Stimulated activated naive CD8-positive, alpha-beta T cell treated with anti-CD3 and anti-CD28 coated beads, Interleukin-15, Interleukin-2, amounts not matched to agents 100 U/mL and 50 U/mL, for 24 hours (primary cell): ENCODE measurements around the gene RIN3.
"Not testable (repeated sequence)": the region's sequence is repeated elsewhere in the genome, so short reads cannot be mapped to it uniquely, and the experiment has no call there.

ENCODE experiments used
- ATAC-seq: fragments of 150-1000 bp; cut with Tn5 transposase; one replicate; pipeline ENCODE4 v1.10.0; 2021
- DNase-seq: peaks from one replicate; pipeline ENCODE4 v3.0.0; 2021

The RIN3 gene

DNA sequence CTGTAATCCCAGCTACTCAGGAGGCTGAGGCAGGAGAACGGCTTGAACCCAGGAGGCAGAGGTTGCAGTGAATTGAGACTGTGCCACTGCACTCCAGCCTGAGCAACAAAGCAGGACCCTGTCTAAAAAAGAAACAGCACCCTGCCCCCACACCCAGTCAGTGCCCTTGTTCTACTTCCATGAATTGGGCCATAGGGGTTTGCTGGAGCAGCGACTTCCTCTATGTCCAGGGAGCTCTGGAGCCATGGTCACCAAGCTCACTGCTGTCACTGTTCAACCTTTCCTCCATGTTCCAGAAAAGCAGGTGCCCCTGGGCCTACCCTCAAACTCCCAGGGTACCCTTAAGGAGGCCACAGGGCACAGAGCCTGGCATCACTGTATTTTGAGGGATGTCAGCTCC, 116.8 kb downstream of the RIN3 start:
- no peak for DNase-seq
- peak; percentile 14 for ATAC-seq

DNA sequence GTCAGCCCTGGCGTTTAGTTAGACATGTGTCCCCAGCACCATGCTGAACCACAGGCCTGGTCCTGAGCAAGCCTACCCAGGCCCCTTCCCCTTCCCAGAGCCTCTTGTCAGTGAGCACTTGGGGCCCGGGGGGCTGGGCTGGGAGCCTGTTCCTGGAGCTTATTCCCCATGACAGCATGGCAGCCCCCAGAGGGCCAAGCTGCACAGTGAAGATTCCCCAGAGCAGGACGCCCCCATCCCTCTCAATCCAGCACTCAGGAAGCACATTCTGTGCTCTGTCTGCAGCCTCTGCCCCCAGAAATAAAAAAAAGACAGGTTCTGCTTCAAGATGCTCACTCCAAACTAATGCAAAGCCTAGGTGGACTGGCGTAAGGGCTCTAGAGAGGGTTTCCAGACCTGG, 117.5 kb downstream of the RIN3 start:
- DNase-seq (no peak), ATAC-seq (no peak)

- DNase-seq: no peak
Measured at GRCh38 chr14:92632546-92633273, 119.1 kb downstream of the RIN3 start.

DNA sequence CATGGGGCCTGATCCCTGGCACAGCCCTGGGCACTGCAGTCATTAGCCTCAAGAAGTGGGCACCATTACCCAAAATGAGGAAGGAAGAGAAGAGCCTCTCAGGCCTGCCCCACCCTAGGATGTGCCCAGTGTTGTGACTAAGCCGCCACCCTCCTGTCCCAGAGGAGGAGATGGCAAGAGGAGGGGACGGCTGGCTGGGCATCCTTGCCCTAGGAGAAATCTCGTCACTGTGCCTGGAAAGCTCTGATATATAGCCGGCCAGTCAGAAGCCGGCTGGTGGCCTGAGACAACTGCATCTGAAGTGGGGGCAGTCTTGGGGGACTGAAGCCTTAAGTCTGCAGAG, 119.7 kb downstream of the RIN3 start:
- DNase-seq (no peak), ATAC-seq (peak; percentile 14)

More at GRCh38 chr14:92632546-92633273, 119.1 kb downstream of the RIN3 start:
- ATAC-seq: peak; percentile 23

DNA sequence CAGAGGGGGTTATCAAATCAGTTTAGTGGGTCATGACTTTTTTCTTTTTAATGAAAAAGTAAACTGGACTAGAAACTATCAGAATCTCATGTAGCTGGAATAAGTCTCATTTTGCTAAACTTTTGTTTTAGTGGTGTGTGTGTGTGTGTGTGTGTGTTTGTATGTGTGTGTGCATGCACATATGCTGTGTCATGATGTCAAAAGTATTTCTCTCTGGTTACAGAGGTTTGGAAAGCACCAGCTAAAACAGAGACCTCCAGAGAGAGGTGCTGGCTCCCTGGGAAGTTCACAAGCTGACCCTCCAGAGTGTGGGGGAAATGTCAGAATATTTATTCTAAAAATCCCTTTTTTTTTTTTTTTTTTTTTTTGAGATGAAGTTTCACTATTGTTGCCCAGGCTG, 120.1 kb downstream of the RIN3 start:
- no peak for DNase-seq
- no peak for ATAC-seq

DNA sequence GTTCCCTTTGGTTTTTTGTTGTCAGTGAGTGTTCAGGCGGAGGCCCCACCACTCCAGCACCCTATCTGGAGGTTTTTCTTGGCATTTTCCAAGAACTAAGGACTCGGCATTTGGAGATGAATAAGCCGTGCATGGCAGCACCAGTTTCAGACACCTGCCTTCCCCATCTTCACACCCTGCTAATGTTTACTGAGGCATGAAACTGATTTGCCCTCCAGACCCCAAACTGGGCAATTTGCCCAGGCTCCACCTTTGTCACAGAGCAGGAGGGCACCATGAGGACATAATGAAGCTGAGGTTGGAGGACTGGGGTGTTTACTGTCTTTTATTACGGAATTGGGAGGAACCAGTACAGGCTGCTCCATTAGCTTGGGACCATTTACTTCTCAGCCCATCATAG, 121.5 kb downstream of the RIN3 start:
- ATAC-seq (no peak), DNase-seq (no peak)

DNA sequence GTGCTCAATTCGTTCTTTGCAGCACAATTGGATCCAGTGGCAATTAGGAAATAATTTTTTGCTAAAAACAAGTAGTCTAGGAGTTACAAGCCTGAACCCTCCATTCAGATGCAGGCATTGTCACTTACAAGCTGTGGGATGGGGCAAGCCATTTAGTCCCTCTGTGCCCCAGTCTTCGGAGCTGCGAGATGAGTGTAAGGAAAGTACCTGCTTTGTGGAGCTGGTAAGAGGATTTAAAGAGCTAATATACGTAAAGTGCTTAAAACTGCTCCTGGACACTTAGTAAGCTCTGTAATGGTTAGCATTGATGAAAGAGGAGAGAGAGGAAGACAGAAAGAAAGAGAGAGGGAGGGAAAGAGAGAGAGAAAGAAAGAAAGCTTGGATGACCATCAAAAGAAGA, 122.3 kb downstream of the RIN3 start:
- ATAC-seq: no peak

DNA sequence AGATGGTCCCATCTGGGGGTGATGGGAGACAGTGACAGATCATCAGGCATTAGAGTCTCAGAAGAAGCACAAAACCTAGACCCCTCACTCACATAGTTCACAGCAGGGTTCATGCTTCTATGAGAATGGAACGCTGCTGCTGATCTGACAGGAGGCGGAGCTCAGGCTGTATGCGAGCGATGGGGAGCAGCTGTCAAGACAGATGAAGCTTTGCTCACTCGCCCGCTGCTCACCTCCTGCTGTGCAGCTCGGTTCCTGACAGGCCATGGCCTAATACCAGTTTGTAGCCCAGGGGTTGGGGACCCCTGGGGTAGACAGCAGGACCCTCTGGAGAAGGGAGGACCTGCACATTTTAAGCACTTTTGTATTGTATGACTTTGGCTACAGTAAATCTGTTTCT, 123.6 kb downstream of the RIN3 start:
- DNase-seq (no peak), ATAC-seq (no peak)

More for the DNA sequence above, 122.3 kb downstream of the RIN3 start:
- DNase-seq: no peak

GRCh38 chr14:92637864-92638263, 124.3 kb downstream of the RIN3 start:
- ATAC-seq (no peak), DNase-seq (no peak)

DNA sequence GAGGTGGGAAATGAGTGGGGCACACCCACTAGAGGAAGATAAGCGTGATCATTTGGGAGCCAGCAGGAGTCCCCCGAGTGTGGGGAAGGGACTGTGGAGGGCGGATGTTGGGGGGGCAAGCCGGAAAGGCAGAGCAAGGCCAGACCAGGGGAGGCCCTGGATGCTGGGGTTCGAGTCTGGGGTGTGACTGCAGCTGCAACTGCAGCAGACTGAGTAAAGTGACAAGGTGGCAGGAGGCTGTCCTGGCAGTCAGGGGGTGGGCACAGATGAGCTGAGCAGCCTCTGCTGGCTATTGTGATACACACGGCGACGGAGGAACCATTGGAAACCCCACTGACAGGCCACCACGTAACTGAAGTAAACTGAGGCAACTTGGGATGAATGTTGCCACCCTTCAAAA, 124.7 kb downstream of the RIN3 start:
- ATAC-seq: no peak
- DNase-seq: no peak

DNA sequence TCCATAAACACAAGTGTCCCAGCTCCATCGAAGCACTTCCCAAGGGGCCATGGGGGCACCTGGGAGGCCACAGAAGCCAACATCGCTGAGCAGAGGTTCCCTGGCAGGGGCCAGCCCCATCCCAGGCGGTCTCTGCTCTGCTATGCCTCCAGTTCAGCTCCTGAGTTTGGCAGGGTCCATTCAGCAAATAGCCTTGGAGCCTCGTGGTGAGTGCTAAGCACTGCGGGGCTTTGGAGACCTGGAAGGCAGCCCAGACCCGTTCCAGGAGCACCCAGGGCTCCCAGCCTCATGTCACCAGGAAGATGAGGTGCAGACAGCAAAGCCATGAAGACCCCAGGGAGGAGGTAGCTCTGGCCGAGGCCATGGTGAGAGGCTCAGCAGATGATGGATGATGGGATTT, 125.3 kb downstream of the RIN3 start:
- no peak for DNase-seq
- no peak for ATAC-seq

- not testable (repeated sequence) for ATAC-seq, DNase-seq
Measured at GRCh38 chr14:92639472-92640117, 126.0 kb downstream of the RIN3 start.

DNA sequence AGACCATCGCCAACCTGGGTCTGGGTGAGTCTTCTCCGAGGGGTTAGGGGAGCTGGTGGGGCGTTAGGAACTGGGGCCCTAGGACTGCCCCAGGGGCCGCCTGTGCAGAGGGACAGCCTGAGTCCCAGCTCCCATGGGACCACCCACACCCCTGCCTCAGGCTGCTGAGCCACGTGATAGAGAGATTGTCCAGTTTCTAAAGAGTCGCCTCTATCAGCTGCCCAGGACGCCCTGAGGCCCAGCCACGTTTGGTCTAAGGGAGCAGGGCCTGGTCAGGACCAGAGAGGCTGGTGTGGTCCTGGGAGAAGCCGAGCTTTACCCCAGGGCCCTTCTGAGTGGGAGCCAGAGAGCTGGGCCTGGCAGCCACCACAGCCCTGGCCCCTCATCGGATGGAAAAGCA, 127.7 kb downstream of the RIN3 start:
- no peak for ATAC-seq

DNA sequence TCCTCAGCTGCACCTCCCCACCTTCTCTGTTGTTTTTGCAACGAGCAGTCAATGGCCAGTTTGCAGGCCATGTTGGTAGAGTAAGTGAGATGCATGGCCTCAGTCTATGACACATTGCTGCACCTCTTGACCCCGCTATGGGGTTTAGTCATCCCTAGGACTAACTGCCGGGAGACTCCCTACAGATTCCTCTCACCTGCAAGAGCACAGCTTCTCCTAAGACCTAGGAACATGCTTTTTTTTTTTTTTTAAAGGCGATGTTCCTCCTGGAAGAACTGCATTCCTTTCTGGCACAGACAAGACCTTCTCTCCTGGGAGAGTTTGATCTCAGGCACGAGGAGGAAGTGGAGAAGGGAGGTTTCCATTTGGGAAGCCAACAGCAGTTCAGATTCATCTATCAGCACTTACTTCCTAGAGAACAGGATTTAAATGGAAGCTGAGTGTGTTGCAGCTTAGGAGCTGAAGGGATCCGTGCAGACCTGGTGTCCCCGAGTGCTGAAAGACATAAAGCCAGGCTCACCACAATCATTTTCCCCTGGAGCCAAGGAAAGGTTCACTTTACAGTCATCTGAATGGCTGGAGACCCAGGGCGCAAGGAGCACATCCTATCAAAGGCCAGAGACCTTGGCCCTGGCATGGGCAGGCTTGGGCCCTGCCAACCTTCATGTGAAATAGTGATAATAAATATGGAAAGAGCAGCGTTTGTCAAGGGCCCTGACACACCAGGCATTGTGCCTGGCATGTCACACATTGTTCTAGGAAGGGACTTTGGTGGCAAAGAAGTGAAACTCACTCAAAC, 130.8 kb downstream of the RIN3 start:
- no peak for DNase-seq

More for the DNA sequence above, 127.7 kb downstream of the RIN3 start:
- DNase-seq: no peak

DNA sequence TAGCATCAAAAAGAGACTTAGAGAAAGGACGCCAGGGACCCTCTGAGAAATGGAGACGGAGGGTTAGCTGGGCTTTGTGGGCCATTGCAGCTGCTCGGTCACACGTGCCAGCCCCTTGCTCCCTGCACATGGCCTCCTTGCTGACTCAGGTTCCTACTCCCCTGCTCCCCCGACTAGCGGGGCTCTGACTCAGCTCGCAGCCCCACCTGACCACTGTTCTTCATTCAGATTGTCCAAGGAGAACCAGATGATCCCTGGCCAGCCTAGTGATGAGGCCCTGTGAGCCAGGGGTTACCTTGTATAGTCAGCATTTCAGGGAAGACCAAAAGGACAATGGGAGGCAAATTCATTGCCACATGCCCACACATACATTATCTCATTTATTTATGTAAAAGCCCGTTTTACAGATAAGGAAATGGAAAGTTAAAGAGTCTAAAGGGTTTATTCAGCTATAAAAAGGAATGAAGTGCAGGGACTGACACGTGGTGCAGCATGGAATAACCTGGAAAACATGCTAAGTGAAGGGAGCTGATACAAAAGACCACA, 131.5 kb downstream of the RIN3 start:
- DNase-seq (no peak), ATAC-seq (no peak)

More for the DNA sequence above, 130.8 kb downstream of the RIN3 start:
- ATAC-seq: no peak

DNA sequence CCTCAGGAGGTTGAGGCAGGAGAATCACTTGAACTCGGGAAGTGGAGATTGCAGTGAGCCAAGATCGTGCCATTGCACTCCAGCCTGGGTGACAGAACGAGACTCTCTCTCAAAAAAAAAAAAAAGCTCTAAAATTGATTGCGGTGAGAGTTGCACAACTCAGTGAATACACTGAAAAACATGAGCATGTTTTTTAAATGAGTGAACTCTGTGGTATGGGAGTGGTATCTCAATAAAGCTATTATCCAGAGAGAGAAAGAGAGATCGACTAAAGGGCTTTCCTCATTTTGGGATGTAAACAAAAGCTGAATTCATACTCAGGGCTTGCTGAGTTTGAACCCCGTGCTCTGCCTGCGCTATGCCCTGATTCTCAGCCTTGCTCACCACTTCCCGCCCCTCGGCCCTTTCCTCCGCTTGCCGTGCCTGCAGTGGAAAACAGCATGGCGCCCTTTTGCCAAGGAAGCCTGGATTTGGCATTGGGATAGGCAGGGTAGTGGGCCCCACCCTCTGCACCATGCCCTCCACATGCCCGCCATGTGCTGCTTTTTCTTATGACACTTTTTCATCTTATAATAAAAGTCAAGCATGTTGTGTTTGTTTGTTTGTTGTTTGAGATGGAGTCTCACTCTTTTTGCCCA, 132.4 kb downstream of the RIN3 start:
- DNase-seq: no peak
- no peak for ATAC-seq

GRCh38 chr14:92646952-92647796, 133.6 kb downstream of the RIN3 start:
- DNase-seq (no peak), ATAC-seq (no peak)

DNA sequence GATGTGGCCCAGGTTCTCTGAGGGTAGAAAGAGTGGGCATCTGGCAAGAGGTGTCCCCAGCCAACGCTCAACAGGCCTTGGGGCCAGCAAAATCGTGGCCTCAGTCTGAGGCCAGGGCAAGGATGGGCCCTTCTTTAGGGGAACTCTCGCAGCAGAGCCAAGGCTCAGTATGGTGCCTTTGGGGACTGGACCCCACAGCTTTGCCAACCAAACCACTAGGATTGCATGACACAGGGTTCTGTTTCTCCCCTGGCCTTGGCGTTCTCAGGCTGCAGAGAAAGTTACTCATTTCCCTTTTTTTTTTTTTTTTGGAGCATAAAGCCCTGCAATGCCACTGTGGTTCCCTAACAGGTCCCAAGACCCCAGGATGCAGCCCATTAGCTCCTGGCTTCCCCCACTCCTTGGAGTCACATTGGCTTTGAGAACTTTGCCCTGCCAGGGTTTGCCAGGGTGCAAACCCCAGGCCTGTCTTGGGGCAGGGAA, 134.3 kb downstream of the RIN3 start:
- DNase-seq (no peak), ATAC-seq (no peak)

DNA sequence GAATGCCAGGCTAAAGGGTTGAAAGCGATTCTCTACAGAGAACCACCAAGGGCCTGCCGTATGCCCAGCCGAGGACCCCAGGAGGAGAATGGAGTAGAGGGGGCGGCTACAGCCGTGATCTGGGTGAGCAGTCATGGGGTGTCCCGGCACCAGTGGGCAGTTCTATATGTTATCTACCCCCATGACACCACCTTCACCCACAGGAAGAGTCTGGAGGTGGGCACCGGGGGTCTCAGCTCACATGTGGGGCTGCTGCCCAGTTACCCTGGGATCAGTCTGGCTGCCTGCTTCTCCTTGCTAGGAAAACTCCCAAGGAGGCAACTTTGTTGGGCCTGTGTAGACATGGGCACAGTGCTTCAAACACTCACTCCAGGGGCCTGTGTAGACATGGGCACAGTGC, 135.5 kb downstream of the RIN3 start:
- ATAC-seq (no peak), DNase-seq (no peak)

GRCh38 chr14:92649934-92650545, 136.5 kb downstream of the RIN3 start:
- no peak for ATAC-seq
- DNase-seq: no peak

DNA sequence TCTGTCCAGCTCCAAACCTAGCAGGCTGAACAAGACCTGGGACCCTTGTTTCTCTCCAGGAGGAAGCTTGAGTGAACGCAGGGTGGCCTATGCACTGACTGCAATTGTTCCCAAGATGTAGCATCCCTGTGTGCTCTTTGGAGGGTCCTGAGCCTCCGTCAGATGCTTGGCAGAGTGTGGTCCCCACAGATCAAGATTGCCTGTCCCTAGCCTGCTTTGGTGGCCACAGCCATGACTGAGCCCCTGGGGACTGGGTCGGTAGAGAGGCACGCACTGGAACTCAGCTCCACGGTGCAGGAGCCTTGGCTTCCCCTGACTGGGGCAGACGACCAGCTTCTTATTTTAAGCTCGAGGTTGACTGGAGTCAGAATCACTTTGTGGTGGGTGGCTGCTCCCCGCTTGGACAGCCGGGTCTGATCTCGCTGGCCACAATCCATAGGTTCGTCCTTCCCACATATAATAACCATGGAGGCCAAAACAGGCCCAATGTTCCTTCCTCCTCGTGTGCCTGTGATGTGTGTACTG, 137.1 kb downstream of the RIN3 start:
- ATAC-seq (peak; percentile 2), DNase-seq (no peak)
